GM21423 (cell line): Measurements from ENCODE around the gene MYH9.

Source experiments
- ATAC-seq: cut with Tn5 transposase; IDR thresholded peaks from one replicate; pipeline ENCODE4 v1.9.1; 2021; ENCODE audit warnings: mild to moderate bottlenecking, moderate library complexity; ENCODE audit not compliant: unreplicated experiment

Gene MYH9

DNA sequence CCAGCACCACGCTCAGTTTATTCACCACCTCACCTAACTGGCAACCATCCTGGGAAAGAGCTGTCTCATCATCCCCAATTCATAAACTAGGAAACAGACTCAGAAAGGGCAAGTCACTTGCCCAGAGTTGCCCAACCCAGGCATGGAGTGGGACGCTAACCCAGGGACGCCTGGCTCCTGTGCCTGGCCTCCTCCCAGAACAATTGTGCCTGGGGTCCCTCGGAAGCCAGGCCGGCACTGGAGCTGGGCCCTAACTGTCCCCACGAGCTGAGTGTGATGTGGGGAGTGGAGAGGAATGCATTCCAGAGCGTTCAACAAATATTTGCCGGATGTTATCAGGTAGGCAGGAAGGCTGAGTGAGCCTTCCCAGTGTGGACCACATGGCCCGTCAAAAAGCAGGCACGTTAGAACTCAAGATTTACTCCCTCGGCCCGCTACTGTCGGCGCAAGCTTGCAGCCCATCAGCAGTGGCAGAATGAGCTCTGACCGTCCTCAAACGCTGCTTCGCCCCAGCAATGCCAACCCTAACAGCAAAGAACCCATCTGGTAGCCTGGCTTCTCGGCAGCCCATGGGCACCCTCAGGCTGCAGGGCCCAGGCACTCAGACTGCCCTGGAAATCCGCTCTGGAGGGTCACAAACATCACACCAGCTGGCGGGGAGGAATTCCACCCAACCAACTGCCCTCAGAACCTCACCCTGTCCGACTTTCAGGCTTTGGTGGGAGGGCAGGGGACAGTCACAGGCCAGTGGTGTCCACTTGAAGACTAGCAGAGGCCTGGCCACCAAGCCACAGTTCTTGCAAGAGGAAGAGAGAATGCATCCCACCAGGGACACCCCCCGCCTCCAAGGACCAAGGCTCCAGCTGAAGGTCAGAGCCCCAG lies 35.6 kb downstream of the MYH9 start:
- ATAC-seq = no peak

DNA sequence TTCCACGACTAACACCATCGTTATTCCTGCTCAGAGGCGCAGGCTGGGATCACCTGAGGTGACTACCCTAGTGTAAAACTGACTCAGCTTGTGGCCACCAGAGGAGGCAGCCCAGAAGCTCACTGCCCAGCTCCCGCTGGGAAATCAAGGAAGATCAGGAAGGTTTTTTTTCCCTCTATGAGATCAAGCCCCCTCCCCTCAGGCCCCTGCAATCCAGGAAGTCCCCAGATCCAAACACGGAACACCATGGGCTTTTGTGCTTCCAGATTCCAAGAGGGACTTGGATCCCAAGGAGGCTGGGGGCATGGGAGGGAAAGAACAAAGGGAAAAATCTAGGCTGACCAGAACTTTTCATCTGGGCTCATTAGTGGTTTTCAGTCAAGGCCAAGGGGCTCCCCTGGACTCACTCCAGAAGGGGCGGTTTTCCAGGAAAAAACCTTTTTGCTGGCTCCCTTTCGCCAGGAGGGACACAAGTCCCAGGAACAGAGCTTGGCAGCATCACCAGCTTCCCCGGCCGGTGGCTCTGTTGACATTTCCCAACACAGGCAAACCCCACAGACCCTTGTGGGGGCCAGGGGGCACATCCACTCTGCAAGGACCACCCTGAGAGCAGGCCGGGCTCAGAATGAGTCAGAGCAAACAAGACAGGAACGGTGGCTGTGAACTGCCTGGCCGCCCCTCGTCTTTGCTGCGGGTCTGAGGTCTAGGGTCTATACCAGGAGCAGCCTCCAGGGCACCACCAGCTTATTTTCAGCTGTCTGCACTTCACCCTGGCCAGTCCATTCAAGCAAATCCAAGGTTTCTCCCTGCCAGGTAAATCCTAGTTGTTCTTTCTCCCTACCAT lies 36.8 kb downstream of the MYH9 start:
- no peak for ATAC-seq

DNA sequence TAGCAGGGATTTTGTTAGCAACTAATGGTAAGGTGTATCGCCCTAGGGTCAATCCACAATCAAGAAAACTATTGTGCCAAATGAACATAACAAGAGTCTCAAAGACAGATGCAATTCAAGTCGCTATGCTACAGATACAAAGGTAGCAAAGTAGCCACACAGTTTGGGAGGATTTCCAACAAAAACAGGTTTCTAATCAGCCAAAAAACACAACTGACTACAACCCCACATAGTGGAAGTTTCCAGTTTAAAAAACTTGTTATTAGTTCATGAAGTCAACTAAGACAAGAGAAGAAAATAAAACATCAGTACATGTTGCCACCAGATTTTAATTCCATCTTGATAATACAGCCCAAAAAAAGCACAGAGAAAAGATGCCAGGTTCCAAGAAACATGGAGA lies 38.0 kb downstream of the MYH9 start:
- no peak for ATAC-seq

DNA sequence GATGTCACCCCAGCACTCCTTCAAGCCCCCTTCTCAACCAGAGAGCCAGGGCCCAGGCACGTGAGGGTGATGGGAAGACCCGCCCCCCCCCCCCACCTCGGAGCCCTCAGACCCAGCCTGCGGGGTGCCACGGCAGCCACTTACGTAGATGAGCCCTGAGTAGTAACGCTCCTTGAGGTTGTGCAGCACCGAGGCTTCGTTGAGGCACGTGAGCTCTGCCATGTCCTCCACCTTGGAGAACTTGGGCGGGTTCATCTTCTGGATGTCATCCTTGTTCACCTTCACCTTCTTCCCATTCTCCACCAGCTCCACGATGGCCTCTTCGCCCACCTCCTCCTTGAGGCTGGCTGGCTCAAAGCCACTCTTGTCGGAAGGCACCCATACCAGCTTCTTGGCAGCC lies 39.0 kb downstream of the MYH9 start:
- no peak for ATAC-seq

DNA sequence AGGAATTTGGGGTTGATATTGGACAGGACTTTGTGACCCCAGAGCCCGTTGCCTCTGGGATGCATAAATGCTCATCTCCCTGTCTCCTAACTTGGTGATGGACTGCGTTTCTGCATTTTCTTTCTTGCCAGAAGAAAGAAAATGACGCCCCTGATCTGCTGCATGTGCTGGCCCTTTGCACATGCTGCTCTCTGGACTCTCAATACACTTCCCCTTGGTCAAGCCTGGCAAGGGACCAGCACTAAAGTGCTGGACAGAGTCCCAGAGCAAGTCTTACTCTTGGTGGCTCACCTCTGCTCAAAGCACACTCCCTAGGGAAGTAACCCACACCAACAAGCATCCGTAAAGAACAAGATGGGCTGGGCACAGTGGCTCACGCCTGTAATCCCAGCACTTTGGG lies 40.7 kb downstream of the MYH9 start:
- no peak for ATAC-seq

DNA sequence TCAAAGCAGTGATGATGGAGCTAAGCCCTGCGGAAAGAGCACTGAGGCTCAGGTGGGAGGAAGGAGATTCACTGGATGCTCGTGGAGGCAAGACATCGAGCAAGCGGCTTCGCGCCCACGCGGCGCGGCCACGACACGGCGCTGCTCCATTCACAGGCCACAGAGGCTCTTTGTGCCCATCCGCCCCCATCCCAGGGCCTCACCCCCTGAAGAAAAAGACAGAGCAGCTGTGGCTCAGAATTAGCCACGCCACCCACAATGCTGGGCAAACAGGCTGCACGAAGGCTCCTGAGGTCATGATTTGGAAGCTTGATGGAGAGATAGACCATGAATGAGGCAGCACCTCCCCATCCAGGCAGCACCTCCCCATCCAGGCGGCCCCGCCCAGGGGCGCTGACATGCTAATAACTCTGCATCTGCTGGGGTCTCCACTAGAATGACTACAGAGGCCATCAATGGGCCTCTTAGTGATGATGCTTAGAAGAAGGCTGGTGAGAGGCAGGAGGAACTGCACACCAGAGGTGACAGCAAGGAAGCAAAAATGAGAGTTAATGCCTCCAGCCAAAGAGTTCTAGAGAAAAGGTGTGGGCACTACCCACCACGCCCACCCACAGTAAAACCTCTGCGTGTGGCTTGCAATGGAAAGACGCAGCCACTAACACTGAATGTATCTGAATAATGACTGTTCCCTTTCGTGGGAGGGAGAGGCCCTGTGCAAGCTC lies 43.5 kb downstream of the MYH9 start:
- ATAC-seq = no peak

DNA sequence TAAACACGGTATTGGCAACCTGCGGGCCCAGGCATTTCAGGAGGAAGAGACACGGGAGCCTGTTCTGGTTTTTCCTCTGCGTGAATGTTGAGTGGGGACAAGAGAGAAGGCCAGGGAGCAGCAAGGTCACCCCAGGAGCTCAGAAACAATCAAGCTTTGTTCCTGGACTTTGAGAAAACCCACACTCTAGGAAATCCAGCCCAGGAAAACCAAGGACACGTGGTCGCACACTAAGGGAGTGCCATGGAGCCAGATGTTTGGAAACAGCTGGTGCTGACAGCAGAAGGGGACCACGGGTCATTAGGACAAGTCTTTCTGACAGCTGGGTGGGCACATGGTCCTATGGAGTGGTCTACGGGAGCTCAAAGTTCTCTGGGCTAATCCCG lies 44.1 kb downstream of the MYH9 start:
- no peak for ATAC-seq

DNA sequence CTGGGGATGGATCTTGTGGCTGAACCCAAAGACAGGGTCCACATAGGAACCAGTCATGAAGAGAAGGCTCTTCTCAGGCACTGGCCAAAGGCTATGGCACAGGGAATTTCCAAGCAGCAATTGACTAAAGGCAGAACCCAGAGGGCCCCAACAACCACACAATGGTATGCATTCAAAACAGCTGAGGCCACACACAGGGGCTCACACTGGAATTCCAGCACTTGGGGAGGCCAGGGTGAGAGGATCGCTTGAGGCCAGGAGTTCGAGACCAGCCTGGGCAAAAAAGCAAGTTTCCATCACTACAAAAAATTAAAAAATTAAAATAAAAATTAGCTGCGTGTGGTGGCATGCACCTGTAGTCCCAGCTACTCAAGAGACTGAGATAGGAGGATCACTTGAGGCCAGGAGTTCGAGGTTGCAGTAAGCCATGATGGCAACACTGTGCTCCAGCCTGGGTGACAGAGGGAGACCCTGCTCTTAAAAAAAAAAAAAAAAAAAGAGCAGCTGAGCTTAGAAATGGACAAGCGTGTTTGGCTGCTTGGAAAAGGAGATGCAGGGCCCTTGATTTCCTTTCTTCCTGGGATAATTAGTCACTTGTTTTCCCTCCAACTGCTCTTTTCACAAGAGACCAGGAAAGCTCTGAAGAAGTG lies 44.6 kb downstream of the MYH9 start:
- ATAC-seq = no peak

DNA sequence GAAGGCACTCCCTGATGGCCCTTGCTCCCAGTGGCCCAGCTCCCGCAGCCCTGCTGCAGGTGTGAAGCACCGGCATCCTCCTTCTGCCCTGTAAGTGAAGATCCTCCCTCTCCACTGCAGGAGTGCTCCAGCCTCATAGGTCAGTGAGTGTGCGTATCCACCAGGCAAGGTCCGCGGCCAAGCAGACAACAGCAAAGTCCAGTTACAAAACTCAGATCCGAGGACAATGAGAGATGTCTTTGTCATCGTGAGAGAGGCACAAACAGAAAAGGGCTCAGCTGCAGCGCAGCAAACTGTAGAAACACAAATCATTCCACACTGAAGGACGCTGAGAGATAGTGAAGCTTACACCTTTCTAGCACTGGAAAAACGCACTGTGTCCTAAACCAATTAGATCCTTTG lies 46.1 kb downstream of the MYH9 start:
- no peak for ATAC-seq

DNA sequence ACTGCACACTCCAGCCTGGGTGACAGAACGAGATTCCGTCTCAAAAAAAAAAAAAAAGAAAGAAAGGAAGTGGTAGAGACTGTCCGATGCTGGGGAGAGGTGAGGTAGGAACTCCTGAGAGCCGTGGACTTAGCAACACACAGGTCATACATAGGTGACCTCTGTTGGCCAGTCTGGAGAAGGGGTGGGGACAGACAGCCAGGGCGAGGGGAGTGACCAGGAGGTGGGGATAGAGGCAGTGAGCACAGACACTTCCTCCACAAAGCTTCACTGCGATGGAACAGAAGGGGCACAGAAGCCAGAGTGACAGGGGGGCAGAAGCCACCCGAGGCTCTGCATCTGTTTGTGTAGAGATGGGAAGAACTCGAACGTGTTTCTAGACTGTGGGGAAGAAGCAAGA lies 47.1 kb downstream of the MYH9 start:
- no peak for ATAC-seq

DNA sequence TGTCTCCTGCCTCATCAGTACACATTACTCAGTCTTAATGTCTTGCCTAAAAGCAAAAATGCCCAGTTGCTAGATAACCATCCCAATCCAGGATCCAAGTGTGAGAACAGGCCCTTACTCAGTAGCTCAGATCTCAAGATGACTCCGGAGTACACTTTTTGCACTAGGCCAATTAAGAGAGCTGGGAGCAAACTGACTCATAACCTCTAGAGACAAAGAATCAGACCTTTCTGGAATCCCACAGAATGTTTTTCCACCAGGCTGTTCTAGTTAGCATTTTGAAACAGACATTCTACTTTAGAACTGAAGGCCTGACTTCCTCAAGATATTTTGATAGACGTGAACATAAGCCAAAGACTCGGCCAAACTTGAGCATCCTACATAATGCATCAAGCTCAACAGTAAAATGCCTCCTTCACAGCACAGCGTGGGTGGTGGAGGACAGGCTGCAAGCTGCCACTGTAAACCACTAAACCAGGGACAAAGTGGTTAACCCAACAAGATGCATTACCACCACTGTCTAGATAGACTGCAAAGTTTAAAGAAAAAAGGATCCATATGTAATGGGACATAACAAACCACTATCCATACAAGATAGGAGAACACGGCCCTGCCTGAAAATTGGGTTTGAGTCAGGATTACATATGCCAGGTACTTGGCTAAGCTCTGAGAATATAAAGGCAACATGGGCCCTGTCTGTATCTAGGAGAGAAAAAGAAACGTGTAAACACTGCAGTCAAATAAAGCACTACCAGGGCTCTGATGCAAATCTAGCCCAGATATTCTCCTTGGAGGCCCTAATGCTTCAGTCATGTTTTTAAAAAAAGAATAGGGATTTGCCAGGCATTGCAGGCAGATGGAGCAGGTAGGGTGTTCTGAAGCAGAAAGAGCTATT lies 48.3 kb downstream of the MYH9 start:
- no peak for ATAC-seq

DNA sequence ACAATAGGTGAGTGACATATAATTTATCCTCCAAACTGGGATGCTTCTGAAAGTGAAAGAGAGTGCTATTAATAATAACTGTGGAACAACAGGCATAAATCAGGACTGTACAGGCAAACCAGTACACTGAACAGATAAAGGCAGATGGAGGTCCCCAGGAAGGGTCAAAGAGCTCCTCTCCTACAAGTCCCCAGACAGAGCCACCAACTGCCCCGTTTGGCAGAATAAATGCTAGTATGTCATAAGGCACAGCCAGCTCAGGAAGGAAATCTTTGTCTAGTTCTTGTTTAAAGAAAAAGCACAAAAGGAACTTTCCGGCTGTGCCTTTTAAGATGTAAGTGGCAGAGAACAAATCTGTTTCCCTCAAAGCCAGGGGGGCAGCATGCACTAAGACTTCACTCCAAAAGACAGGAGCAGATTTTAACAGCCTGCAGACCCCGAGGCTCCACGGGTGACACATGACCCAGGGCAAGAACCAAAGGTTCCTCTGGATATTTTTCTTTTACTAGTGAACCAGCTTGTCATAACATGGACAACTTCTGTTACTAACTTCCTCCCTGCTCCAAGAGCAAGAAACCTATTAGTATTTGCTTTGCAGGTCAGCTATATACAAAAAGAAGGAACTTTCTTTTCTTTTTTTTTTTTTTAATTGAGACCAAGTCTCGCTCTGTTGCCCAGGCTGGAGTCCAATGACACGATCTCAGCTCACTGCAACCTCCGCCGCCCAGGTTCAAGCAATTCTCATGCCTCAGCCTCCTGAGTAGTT lies 50.2 kb downstream of the MYH9 start:
- no peak for ATAC-seq

DNA sequence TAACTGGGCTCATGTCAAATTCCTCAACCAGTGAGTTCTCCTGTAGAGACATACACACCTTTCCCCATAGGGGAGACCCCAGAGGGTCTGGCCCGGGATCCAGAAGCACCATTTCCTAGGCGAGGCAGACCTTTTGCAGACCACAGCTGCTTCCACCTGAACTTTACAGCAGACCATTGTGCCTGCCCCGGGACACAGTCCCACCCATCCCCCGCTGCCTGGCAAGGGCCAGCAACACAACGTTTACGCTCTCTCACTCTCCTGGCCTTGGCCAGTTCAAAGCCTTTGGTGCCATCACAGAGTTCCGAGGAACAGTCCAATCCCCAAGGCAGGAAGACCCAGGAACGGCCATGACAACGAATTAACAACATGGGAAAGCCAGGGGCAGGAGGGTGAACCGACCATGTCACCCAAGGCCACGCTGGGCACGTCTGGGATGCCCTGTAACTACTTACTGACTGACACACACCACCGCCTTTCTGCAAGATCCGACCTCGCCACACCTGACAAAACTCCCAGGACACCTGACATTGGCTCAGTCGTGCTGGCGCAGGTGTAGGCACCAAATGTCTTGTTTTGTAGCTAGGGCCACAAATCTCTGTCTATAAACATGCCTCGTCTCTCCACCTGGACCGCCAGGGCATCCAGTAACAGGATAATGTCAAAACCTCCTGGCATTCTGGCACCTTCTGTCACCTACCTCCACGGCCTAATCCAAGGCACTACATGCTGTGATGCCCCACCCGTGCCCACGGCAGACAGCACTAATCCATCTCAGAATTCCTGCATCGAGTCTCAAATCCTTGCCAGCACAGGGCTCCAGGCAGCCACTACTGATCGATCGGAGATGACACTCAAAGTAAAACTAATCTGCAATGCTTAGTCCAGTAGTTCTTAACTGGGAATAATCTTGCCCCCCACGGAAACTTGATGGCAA lies 51.3 kb downstream of the MYH9 start:
- ATAC-seq = no peak

DNA sequence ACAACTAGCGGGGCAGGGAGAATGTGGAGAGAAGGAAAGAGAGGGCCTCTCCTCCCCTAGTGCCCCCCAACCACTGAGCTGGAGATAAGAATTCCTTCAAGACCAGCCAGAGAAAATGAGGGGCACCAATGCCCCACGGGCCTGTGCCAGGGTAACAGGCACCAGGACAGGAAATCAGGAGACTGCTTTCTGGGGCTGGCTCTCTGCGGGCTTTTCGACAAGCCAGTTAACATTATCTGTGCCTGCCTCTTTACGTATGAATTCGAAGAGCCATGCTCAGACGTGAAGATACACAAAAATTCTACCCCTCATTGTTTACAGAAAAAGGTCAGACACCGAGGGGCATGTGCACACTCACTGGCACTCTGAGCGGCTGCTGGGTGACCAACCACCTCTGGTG lies 52.1 kb downstream of the MYH9 start:
- ATAC-seq = no peak

DNA sequence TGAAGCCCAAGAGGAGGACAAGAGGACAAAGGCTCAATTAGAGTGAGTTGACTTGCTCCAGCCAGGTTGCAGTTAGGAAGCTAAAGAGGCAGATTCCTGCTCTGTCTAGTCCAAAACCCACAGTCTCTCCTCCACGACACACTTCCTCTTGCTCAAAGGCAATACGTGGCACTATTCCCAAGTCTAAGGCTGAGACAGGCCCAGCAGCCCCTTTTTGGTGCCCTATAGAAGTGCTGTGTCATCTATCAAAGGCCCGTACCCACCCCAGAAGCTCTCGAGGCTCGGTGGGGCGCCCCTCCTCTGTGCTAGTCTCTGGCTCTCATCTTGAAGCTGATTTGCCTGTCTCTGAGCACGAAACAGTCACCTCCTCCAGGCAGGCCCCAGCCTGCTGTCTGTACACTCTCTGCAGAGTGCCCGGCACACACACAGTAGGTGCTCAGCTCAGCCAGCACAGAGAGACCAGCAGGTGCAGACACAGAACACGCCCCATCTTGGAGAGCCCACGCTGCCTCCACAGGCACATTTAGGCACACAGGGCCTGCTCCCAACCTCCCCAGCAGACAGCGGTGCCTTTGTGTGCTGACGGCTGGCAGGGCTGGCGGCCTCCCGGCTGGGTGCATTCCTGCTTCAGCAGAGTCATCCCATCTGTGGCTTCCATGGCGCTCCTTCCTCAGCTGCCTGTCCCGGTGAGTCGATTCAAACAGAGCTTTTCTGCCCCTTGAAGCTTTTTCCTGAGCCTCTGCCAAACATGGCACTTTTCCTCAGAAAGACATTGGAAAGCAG lies 52.8 kb downstream of the MYH9 start:
- ATAC-seq = no peak

DNA sequence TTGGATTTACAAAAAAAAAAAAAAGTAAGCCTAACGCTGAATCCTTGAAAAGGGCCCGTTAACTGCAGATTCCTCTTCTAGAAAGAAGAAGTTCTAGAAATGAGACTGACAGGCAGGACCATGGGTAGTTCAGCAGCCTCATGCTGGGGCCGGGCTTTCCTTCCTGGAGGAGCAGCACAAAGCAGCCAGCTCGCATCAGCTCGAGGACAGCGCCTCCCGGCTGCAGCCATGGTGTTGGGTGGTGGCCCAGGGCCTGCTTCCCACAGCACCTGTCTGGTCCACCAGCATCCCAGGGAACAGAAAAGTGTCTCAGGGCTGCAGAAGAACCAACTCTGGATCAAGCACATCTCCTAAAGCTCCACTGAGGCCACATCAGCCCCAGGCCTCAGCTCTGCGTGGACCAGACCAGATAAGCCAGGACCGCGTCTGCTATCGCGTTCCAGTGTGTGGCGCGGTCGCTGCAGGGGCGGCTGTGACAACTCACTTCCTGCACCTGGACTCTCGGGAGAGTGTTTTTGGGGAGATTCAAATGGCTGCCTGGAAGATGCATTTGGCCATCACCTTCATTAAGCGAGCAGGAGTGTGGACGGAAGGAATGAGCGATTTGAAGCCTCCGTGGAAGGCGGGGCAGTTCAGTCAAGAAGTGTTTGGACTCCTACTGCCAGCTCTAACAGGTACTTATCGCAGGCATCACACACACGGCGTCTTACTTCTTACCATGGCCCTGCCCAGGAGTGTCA lies 53.5 kb downstream of the MYH9 start:
- no peak for ATAC-seq

DNA sequence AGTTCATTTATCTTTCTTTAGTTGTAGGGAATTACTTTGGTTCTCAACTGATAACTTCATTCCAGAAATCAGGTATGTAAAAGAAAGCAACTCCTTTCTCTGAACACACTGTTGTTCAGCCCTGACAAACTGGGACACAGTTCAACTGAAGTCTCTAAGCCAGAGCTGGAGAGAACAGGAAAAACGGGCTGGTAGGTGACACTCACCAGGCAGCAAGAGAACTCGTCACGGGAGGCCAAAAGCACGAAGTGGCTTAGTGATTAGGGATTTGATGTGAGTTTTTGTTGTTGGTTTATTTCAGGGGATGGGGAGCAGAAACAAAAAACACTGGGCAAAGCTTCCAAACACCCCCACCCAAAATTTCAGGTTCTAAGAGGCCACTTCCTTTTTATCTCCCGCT lies 54.1 kb downstream of the MYH9 start:
- ATAC-seq = no peak
